ENCODE data around the gene RTL10. TPM values are rescaled to one million over a fixed set of nuclear protein-coding genes. Genes with fewer than 3 reads are reported as not detected.

RTL10 gene
- total RNA-seq, 1 donor from 2014 or later: 16.6 TPM

GRCh38 chr22:19848298-19849224, 6.1 kb downstream of the RTL10 start:
- no peak for DNase-seq (ENCODE audit: low spot score)
- Mint-ChIP-seq H3K9me3 (peaks cover 7% of the 10 kb centered on the region), H3K27me3 (ENCODE audit: low read depth) (no peaks in the 10 kb centered on the region), H3K36me3 (ENCODE audit: low read depth) (peaks cover 48% of the 10 kb centered on the region), H3K4me3 (ENCODE audit: low read depth) (no peak overlapping the region), H3K27ac (no peak overlapping the region), H3K4me1 (ENCODE audit: low read depth) (peaks cover 15% of the 10 kb centered on the region)
- intact Hi-C loops (cut with micrococcal nuclease): no loop called here

- H3K27ac Mint-ChIP-seq: no peak overlapping the region
- H3K4me3 Mint-ChIP-seq (ENCODE audit: low read depth): no peak overlapping the region
- H3K27me3 Mint-ChIP-seq (ENCODE audit: low read depth): no peaks in the 10 kb centered on the region
- peaks cover 7% of the 10 kb centered on the region for H3K9me3 Mint-ChIP-seq
- DNase-seq (ENCODE audit: low spot score): no peak
- H3K4me1 Mint-ChIP-seq (ENCODE audit: low read depth): peaks cover 4% of the 10 kb centered on the region
- H3K36me3 Mint-ChIP-seq (ENCODE audit: low read depth): peaks cover 37% of the 10 kb centered on the region
- intact Hi-C loops (cut with micrococcal nuclease): no loop called here
These were observed 7.4 kb downstream of the RTL10 start for GRCh38 chr22:19847345-19847632.

GRCh38 chr22:19846620-19847344, 7.9 kb downstream of the RTL10 start:
- DNase-seq (ENCODE audit: low spot score): no peak
- Mint-ChIP-seq H3K9me3 (peaks cover 7% of the 10 kb centered on the region), H3K36me3 (ENCODE audit: low read depth) (peaks cover 32% of the 10 kb centered on the region), H3K4me3 (ENCODE audit: low read depth) (no peak overlapping the region), H3K27me3 (ENCODE audit: low read depth) (no peaks in the 10 kb centered on the region), H3K4me1 (ENCODE audit: low read depth) (peaks cover 2% of the 10 kb centered on the region), H3K27ac (no peak overlapping the region)
- intact Hi-C loops (cut with micrococcal nuclease): no loop called here

GRCh38 chr22:19845054-19845722, 9.5 kb downstream of the RTL10 start:
- Mint-ChIP-seq H3K4me3 (ENCODE audit: low read depth) (no peak overlapping the region), H3K4me1 (ENCODE audit: low read depth) (peaks cover 2% of the 10 kb centered on the region), H3K27ac (no peak overlapping the region), H3K27me3 (ENCODE audit: low read depth) (no peaks in the 10 kb centered on the region), H3K36me3 (ENCODE audit: low read depth) (peaks cover 27% of the 10 kb centered on the region), H3K9me3 (peaks cover 7% of the 10 kb centered on the region)
- no peak for DNase-seq (ENCODE audit: low spot score)
- intact Hi-C loops (cut with micrococcal nuclease): no loop called here

- Mint-ChIP-seq H3K27ac (no peak overlapping the region), H3K9me3 (peaks cover 7% of the 10 kb centered on the region), H3K4me3 (ENCODE audit: low read depth) (no peak overlapping the region), H3K27me3 (ENCODE audit: low read depth) (no peaks in the 10 kb centered on the region), H3K4me1 (ENCODE audit: low read depth) (peaks cover 2% of the 10 kb centered on the region), H3K36me3 (ENCODE audit: low read depth) (peaks cover 20% of the 10 kb centered on the region)
- intact Hi-C loops (cut with micrococcal nuclease): no loop called here
- no peak for DNase-seq (ENCODE audit: low spot score)
These were observed 10.2 kb downstream of the RTL10 start for GRCh38 chr22:19844377-19845053.

- intact Hi-C loops (cut with micrococcal nuclease): no loop called here
- peaks cover 2% of the 10 kb centered on the region for H3K4me1 Mint-ChIP-seq (ENCODE audit: low read depth)
- H3K9me3 Mint-ChIP-seq: peaks cover 7% of the 10 kb centered on the region
- no peak overlapping the region for H3K27ac Mint-ChIP-seq
- no peak overlapping the region for H3K4me3 Mint-ChIP-seq (ENCODE audit: low read depth)
- H3K36me3 Mint-ChIP-seq (ENCODE audit: low read depth): peaks cover 19% of the 10 kb centered on the region
- no peaks in the 10 kb centered on the region for H3K27me3 Mint-ChIP-seq (ENCODE audit: low read depth)
- DNase-seq (ENCODE audit: low spot score): no peak
These were observed 10.8 kb downstream of the RTL10 start for GRCh38 chr22:19843857-19844376.

GRCh38 chr22:19843107-19843856, 11.4 kb downstream of the RTL10 start:
- Mint-ChIP-seq H3K4me3 (ENCODE audit: low read depth) (no peak overlapping the region), H3K36me3 (ENCODE audit: low read depth) (peaks cover 16% of the 10 kb centered on the region), H3K9me3 (peaks cover 7% of the 10 kb centered on the region), H3K27ac (no peak overlapping the region), H3K27me3 (ENCODE audit: low read depth) (no peaks in the 10 kb centered on the region), H3K4me1 (ENCODE audit: low read depth) (peaks cover 2% of the 10 kb centered on the region)
- no peak for DNase-seq (ENCODE audit: low spot score)
- intact Hi-C loops (cut with micrococcal nuclease): no loop called here

- Mint-ChIP-seq H3K4me3 (ENCODE audit: low read depth) (no peak overlapping the region), H3K36me3 (ENCODE audit: low read depth) (peaks cover 10% of the 10 kb centered on the region), H3K27ac (no peak overlapping the region), H3K9me3 (peaks cover 1% of the 10 kb centered on the region), H3K27me3 (ENCODE audit: low read depth) (no peaks in the 10 kb centered on the region), H3K4me1 (ENCODE audit: low read depth) (peaks cover 2% of the 10 kb centered on the region)
- intact Hi-C loops (cut with micrococcal nuclease): no loop called here
- no peak for DNase-seq (ENCODE audit: low spot score)
These were observed 12.1 kb downstream of the RTL10 start for GRCh38 chr22:19842393-19843106.

- intact Hi-C loops (cut with micrococcal nuclease): no loop called here
- no peak for DNase-seq (ENCODE audit: low spot score)
- H3K36me3 Mint-ChIP-seq (ENCODE audit: low read depth): peaks cover 6% of the 10 kb centered on the region
- H3K4me1 Mint-ChIP-seq (ENCODE audit: low read depth): peaks cover 2% of the 10 kb centered on the region
- no peaks in the 10 kb centered on the region for H3K27me3 Mint-ChIP-seq (ENCODE audit: low read depth)
- H3K4me3 Mint-ChIP-seq (ENCODE audit: low read depth): no peak overlapping the region
- H3K27ac Mint-ChIP-seq: no peak overlapping the region
- H3K9me3 Mint-ChIP-seq: no peaks in the 10 kb centered on the region
These were observed 12.9 kb downstream of the RTL10 start for GRCh38 chr22:19841641-19842392.

GRCh38 chr22:19840955-19841640, 13.6 kb downstream of the RTL10 start:
- Mint-ChIP-seq H3K4me1 (ENCODE audit: low read depth) (peaks cover 2% of the 10 kb centered on the region), H3K9me3 (no peaks in the 10 kb centered on the region), H3K36me3 (ENCODE audit: low read depth) (peaks cover 6% of the 10 kb centered on the region), H3K27ac (no peak overlapping the region), H3K4me3 (ENCODE audit: low read depth) (no peak overlapping the region), H3K27me3 (ENCODE audit: low read depth) (no peaks in the 10 kb centered on the region)
- no peak for DNase-seq (ENCODE audit: low spot score)
- intact Hi-C loops (cut with micrococcal nuclease): no loop called here

GRCh38 chr22:19840059-19840458, 14.6 kb downstream of the RTL10 start:
- DNase-seq (ENCODE audit: low spot score): no peak
- no peak overlapping the region for H3K4me3 Mint-ChIP-seq (ENCODE audit: low read depth)
- H3K36me3 Mint-ChIP-seq (ENCODE audit: low read depth): no peaks in the 10 kb centered on the region
- no peaks in the 10 kb centered on the region for H3K27me3 Mint-ChIP-seq (ENCODE audit: low read depth)
- H3K4me1 Mint-ChIP-seq (ENCODE audit: low read depth): peaks cover 2% of the 10 kb centered on the region
- intact Hi-C loops (cut with micrococcal nuclease): no loop called here
- H3K27ac Mint-ChIP-seq: no peak overlapping the region
- H3K9me3 Mint-ChIP-seq: no peaks in the 10 kb centered on the region
